Caco-2 (cell line): ENCODE results near the gene ATXN1. TPM values are rescaled to one million over a fixed set of nuclear protein-coding genes. Genes with fewer than 3 reads are reported as not detected.

ENCODE experiments used
- BruUV-seq: library from RNA; stranded (reverse); fragments of 400-500 nt; replicated peaks from 2 replicates; lab custom pipeline; 2021; lab: Mats Ljungman, UMichigan
- CTCF ChIA-PET: fragments of 300-600 bp; sonication (Branson Sonifier 250); formaldehyde crosslinking; loops from one replicate; lab custom pipeline; 2022; ENCODE audit warnings: antibody characterized with exemption; lab: Charles Lee
- POLR2A ChIA-PET: fragments of 300-600 bp; sonication (Branson Sonifier 250); formaldehyde crosslinking; loops from one replicate; lab custom pipeline; 2022; ENCODE audit warnings: antibody characterized with exemption; lab: Charles Lee
- DNase-seq, 2 experiments: peaks; one replicate each; pipeline versions ENCODE4 v3.0.0 to v3.0.0-alpha.2; 2020 to 2022
- H3K27me3 ChIP-seq: replicated peaks from 2 replicates; pipeline ENCODE4 v1.6.0; 2011; ENCODE audit warnings: low read length; ENCODE audit not compliant: control insufficient read depth, insufficient read depth
- H3K36me3 ChIP-seq: 2 replicates; pipeline ENCODE4 v1.5.1; 2011; ENCODE audit warnings: low read length; ENCODE audit not compliant: control insufficient read depth, insufficient read depth
- H3K4me1 ChIP-seq: fragments of 250-450 bp; sonication (Bioruptor Pico); 2 replicates; pipeline ENCODE4 v1.5.1; 2020; ENCODE audit warnings: mild to moderate bottlenecking
- H3K4me3 ChIP-seq: 2 replicates; pipeline ENCODE4 v1.5.1; 2011; ENCODE audit warnings: low read depth, mild to moderate bottlenecking, control low read depth, low read length
- H3K9me3 ChIP-seq: fragments of 250-450 bp; sonication (Bioruptor Pico); 2 replicates; pipeline ENCODE4 v1.5.1; 2020; ENCODE audit warnings: mild to moderate bottlenecking, moderate library complexity
- H3K27ac Mint-ChIP-seq: one replicate; pipeline ENCODE4 v1.8.0; 2022; ENCODE audit warnings: mixed read lengths; ENCODE audit not compliant: unreplicated experiment
- H3K27me3 Mint-ChIP-seq: one replicate; pipeline ENCODE4 v1.8.0; 2022; ENCODE audit warnings: mixed read lengths; ENCODE audit not compliant: insufficient read depth, unreplicated experiment
- H3K36me3 Mint-ChIP-seq: one replicate; pipeline ENCODE4 v1.8.0; 2022; ENCODE audit warnings: mild to moderate bottlenecking, mixed read lengths; ENCODE audit not compliant: insufficient read depth, unreplicated experiment
- H3K4me1 Mint-ChIP-seq: one replicate; pipeline ENCODE4 v1.8.0; 2022; ENCODE audit warnings: low read depth, mixed read lengths; ENCODE audit not compliant: unreplicated experiment
- H3K4me3 Mint-ChIP-seq: one replicate; pipeline ENCODE4 v1.8.0; 2022; ENCODE audit warnings: mild to moderate bottlenecking, moderate library complexity, mixed read lengths; ENCODE audit not compliant: unreplicated experiment
- H3K9me3 Mint-ChIP-seq: one replicate; pipeline ENCODE4 v1.8.0; 2022; ENCODE audit warnings: mixed read lengths; ENCODE audit not compliant: unreplicated experiment
- intact Hi-C: fragments of 100-400 bp; cut with micrococcal nuclease; formaldehyde crosslinking; loops from one replicate; pipeline ENCODE4 v1.10.0; 2022; ENCODE audit not compliant: unreplicated experiment
- total RNA-seq: library from RNA; stranded (reverse); gene quantifications from 2 replicates; pipeline ENCODE4 v1.2.3, GENCODE V29; 2022
- TF ChIP-seq, protein P1 (sequence below), 2 experiments: fragments of 200-600 bp in 1 of 2; IDR thresholded peaks; 1 replicate in 1 of 2; 2 replicates in 1 of 2; pipeline versions ENCODE4 v1.5.1 to v1.8.0; 2011 to 2022; ENCODE audit warnings: antibody characterized with exemption in 1 of 2, control low read depth in 1 of 2, inconsistent platforms in 1 of 2, low read depth in 1 of 2, low read length in 1 of 2, mild to moderate bottlenecking in 1 of 2, moderate library complexity in 1 of 2; ENCODE audit not compliant: insufficient read depth in 1 of 2, severe bottlenecking in 1 of 2, unreplicated experiment in 1 of 2

Gene ATXN1
- total RNA-seq, 1 experiment from 2014 or later, result 14.2 TPM

DNA sequence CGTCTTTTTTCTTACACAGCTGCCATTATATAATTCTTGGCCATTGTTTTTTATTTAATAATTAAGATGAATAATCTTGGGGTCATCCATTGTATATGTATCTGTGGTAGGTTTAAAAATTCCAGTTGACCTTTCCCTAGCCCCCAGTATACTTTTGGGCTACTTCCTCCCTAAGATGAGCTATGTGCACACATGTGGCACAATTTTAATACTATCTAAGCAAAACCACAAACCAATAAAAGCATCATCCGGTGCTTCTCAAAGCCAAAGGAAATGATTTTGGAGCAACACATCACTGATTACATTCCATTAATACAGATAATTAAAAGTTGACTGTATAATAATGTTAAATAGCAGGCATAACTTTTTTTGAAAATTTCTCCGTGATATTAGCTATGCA is 161.2 kb downstream of the ATXN1 start:
- Histone ChIP-seq H3K4me1 (no peaks in the 10 kb centered on the region), H3K36me3 (no peaks in the 10 kb centered on the region), H3K4me3 (no peak overlapping the region), H3K27me3 (no peaks in the 10 kb centered on the region), H3K9me3 (no peaks in the 10 kb centered on the region)
- Mint-ChIP-seq H3K4me3 (no peak overlapping the region), H3K27me3 (no peaks in the 10 kb centered on the region), H3K27ac (no peak overlapping the region), H3K9me3 (no peaks in the 10 kb centered on the region), H3K36me3 (no peaks in the 10 kb centered on the region), H3K4me1 (peaks cover 7% of the 10 kb centered on the region)
- POLR2A ChIA-PET, result no interaction called here
- TF ChIP-seq, protein P1, sequence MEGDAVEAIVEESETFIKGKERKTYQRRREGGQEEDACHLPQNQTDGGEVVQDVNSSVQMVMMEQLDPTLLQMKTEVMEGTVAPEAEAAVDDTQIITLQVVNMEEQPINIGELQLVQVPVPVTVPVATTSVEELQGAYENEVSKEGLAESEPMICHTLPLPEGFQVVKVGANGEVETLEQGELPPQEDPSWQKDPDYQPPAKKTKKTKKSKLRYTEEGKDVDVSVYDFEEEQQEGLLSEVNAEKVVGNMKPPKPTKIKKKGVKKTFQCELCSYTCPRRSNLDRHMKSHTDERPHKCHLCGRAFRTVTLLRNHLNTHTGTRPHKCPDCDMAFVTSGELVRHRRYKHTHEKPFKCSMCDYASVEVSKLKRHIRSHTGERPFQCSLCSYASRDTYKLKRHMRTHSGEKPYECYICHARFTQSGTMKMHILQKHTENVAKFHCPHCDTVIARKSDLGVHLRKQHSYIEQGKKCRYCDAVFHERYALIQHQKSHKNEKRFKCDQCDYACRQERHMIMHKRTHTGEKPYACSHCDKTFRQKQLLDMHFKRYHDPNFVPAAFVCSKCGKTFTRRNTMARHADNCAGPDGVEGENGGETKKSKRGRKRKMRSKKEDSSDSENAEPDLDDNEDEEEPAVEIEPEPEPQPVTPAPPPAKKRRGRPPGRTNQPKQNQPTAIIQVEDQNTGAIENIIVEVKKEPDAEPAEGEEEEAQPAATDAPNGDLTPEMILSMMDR (IDR thresholded peaks at IDR 0.05; ENCODE audit: insufficient read depth in 1 of 2, low read depth in 1 of 2, low read length in 1 of 2, severe bottlenecking in 1 of 2, unreplicated experiment in 1 of 2), result no peak
- no peak for DNase-seq
- intact Hi-C loops, result no loop called here
- no TSS peak for BruUV-seq
- CTCF ChIA-PET, result interaction anchor here (1.0 kb wide), 1 partner anchor 163 kb away, joined by 4 read pairs; no protein-coding TSS in a partner anchor

DNA sequence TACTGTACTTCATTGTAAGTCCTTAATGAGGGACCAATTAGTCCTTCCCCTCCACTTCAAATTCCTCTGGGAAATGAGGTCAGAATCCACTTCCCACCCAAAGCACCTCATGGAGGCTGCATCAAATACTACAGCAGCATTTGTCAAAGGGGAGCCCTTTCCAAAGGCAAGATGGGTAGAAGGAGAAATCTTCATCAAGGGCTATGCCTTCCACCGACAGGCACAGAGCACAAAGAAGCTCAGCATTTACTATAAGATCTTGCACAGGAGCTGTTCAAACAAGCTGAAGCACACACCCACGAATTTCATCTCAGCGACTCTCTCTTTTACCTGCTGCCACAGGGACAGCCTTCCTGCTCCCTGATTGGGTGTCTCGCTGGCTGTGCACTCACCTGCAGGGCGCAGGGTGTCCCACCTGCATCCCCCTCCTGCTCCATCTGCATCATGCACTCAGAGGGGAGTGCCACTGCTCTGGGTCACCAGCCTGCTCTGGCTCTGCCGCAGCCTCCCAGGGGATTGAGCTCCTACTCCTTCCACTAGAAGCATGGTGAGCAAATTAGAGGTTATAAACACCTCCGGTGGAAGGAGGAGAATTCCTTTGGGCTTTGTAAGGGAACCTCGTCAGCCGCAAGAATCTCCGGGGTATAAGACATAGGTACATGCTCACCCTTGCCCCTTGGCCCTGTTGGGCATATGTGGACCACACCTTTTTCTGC is 164.5 kb downstream of the ATXN1 start:
- Histone ChIP-seq H3K27me3 (no peaks in the 10 kb centered on the region), H3K36me3 (no peaks in the 10 kb centered on the region), H3K9me3 (no peaks in the 10 kb centered on the region), H3K4me3 (no peak overlapping the region), H3K4me1 (no peaks in the 10 kb centered on the region)
- peaks cover 7% of the 10 kb centered on the region for H3K4me1 Mint-ChIP-seq
- POLR2A ChIA-PET, result no interaction called here
- H3K27ac Mint-ChIP-seq, result no peak overlapping the region
- H3K36me3 Mint-ChIP-seq, result no peaks in the 10 kb centered on the region
- BruUV-seq, result no TSS peak
- intact Hi-C loops, result no loop called here
- CTCF ChIA-PET, result interaction anchor here (1.0 kb wide), 1 partner anchor 165 kb away, joined by 4 read pairs; no protein-coding TSS in a partner anchor
- H3K27me3 Mint-ChIP-seq, result no peaks in the 10 kb centered on the region
- H3K4me3 Mint-ChIP-seq, result no peak overlapping the region
- TF ChIP-seq, protein P1 (IDR thresholded peaks at IDR 0.05; ENCODE audit: insufficient read depth in 1 of 2, low read depth in 1 of 2, low read length in 1 of 2, severe bottlenecking in 1 of 2, unreplicated experiment in 1 of 2), result no peak
- H3K9me3 Mint-ChIP-seq, result no peaks in the 10 kb centered on the region
- DNase-seq, result no peak

DNA sequence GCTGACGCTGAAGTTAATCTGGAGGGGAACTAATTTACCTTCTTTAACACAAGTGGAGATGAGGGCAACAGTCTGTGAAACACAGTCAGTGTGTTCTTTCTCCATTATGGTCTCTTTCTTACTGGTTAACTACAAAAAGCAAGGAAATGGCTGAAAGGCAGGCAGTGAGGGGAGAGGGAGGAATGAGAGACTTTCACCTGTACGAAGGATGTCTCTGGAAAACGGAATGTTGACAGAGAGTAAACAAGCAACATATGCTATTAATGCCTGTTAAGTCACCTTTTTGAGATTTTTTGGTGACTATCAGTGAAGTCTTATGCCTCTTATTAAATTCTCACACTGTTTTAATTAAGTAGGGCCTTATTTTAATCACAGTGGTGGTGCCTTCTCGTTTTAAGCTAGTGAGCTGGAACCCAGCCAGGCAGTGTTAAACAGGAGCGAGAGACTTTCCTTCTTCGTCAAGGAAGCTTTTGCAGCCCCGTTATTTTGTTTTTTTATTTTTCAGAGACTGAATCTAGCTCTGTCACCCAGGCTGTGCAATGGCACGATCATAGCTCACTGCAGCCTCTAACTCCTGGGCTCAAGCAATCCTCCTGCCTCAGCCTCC is 165.6 kb downstream of the ATXN1 start:
- H3K27ac Mint-ChIP-seq, result no peak overlapping the region
- Histone ChIP-seq H3K9me3 (no peaks in the 10 kb centered on the region), H3K27me3 (no peaks in the 10 kb centered on the region), H3K4me3 (no peak overlapping the region), H3K4me1 (no peaks in the 10 kb centered on the region), H3K36me3 (no peaks in the 10 kb centered on the region)
- no TSS peak for BruUV-seq
- no peaks in the 10 kb centered on the region for H3K27me3 Mint-ChIP-seq
- TF ChIP-seq, protein P1 (IDR thresholded peaks at IDR 0.05; ENCODE audit: insufficient read depth in 1 of 2, low read depth in 1 of 2, low read length in 1 of 2, severe bottlenecking in 1 of 2, unreplicated experiment in 1 of 2), result no peak
- no peaks in the 10 kb centered on the region for H3K36me3 Mint-ChIP-seq
- intact Hi-C loops, result no loop called here
- peaks cover 7% of the 10 kb centered on the region for H3K4me1 Mint-ChIP-seq
- POLR2A ChIA-PET, result no interaction called here
- DNase-seq, result no peak
- H3K9me3 Mint-ChIP-seq, result no peaks in the 10 kb centered on the region
- CTCF ChIA-PET, result no interaction called here
- no peak overlapping the region for H3K4me3 Mint-ChIP-seq
